ENCODE data around the gene PQBP1.
A peak's percentile ranks its signal among the peaks of the same experiment; 100 is the strongest.

Gene PQBP1

DNA sequence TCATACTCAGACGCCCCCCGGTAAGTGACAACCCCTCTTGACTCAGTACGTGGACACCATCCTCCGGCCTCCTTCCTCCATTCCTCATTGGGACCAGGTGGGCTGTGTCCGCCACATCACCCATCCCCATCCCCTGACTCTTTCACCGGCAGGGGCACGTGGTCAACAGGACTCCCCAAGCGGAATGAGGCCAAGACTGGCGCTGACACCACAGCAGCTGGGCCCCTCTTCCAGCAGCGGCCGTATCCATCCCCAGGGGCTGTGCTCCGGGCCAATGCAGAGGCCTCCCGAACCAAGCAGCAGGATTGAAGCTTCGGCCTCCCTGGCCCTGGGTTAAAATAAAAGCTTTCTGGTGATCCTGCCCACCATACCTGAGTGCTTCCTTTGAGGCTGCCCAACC is 5.0 kb downstream of the PQBP1 start:
- DNase-seq: no peak

GRCh38 chrX:48903290-48903689 is 5.6 kb downstream of the PQBP1 start:
- no peak for DNase-seq

GRCh38 chrX:48904180-48904579 is 6.5 kb downstream of the PQBP1 start:
- no peak for DNase-seq

DNA sequence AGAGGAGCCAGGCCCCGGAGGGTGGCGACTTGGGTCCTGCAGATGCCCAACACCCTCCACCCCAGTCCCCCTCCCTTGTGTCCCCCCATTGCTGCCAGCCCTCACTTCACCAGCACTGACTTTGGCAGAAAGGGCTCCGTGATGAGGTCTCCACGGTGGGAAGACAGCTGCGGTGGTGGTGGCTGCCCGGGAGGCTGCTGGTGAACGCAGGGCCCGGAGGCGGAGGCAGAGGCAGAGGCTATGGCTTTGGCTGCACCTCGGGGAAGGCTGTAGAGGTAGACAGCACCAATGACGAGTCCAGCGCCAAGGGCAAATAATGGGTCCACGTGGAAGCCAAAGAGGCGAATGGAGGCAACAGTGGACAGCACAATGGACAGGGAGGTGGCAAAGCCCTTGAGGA is 6.9 kb downstream of the PQBP1 start:
- no peak for DNase-seq

- no peak for DNase-seq
Observed at GRCh38 chrX:48905090-48905790, 7.5 kb downstream of the PQBP1 start.

- no peak for DNase-seq
Observed at GRCh38 chrX:48908600-48908999, 10.9 kb downstream of the PQBP1 start.

GRCh38 chrX:48909703-48910294 is 12.1 kb downstream of the PQBP1 start:
- DNase-seq: no peak

DNA sequence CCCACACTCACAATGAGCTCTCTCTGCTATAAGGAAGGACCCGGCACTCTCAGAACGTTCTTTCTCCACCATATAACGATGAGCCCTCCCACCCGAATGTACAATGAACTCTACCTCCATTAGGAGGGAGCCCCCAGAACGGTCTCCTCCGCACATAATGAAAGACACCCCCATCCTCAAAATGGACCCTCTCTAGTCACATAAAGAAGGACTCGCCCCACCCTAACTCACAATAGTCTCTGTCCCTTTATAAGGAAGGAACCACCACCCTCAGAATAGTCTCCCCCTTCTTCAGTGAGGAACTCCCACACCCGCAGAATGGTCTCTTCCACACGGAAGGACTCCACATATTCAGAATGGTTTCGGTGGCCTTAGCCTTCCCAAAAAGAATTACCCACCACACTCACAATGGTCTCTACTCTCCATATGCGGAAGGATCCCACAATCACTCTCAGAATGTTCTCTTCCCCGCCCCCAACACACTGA is 13.2 kb downstream of the PQBP1 start:
- no peak for DNase-seq

GRCh38 chrX:48911412-48912182 is 13.9 kb downstream of the PQBP1 start, which contains the start of gene SLC35A2:
SLC35A2 (minus strand) TSS chrX:48911646; CDS start chrX:48911636, 10 bp downstream.
- DNase-seq: peak; percentile 84

DNA sequence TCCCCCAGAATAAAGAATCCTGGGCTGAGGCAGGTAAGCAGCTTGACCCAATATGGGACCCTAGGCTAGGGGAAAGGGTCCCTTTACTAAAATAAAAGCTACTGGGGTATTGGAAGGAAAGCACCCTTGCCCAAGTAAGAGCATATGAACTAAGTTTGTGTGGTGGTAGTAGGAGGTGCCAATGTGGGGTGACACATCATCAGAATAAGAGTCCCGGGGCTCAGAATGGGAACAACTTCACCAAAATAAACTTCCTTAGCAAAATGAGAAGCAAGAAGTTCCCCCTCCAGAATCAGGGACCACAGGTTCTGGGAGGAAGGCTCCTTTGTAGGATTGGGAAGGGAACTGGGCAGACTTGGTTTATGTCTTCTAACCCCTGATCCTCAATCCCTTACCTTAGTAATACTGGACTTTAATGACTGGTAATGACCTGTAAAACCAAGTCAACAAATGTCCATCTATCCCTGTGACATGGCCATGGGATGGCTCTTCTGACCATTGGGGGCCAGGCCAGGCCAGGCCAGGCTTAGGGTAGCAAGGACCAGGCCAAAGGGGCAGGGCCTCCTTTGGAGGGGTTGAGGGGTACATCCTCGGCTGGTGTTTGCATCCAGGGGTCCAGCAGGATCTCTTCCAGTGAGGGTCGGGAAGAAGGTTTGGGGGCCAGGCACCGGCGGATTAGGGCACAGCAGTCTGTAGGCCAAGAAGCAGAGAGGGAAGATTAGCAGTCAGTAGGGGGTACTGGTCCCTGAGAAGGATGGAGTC is 16.1 kb downstream of the PQBP1 start:
- no peak for DNase-seq

DNA sequence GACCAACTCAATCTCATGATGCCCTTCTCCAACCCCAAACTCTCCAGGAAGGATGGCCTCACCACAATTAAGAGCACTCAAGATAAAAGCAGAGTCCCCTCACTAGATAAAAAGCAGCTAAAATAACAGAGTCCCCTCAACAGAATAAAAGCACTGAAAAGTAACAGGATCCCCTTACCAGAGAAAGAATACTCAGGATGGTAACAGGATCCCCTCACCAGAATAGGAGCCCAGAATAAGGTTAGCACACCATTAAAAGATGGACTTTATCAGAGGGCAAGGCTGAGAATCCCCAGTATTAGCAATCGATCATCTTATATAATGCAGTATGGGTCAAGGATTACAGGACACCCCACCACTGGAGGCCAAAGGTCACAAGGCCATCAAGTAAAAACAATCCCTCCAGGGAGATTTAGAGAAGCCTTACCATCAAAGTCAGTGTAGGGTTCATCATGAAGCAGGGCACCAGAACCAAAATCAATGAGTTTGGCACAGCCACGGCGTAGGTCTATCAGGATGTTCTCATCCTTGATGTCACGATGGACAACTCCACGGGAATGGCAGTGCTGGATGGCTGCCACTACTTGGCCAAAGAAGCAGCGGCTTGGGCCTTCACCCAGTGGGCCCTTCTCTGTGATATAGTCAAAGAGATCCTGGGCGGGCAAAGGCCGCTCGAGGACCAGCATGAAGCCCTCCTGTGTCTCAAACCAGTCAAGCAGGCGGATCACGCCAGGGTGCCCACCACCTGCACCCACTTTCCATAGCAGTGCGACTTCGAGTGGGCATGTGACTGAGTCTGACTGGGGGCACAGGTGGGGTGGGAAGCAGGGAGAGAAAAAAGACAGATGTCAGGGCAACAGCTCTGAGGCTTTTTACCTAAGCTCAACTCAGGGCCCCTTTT is 17.1 kb downstream of the PQBP1 start:
- no peak for DNase-seq

- DNase-seq: peak; percentile 91
Observed at GRCh38 chrX:48917139-48918001, 19.6 kb downstream of the PQBP1 start.

GRCh38 chrX:48918301-48918642 is 20.5 kb downstream of the PQBP1 start:
- no peak for DNase-seq

DNA sequence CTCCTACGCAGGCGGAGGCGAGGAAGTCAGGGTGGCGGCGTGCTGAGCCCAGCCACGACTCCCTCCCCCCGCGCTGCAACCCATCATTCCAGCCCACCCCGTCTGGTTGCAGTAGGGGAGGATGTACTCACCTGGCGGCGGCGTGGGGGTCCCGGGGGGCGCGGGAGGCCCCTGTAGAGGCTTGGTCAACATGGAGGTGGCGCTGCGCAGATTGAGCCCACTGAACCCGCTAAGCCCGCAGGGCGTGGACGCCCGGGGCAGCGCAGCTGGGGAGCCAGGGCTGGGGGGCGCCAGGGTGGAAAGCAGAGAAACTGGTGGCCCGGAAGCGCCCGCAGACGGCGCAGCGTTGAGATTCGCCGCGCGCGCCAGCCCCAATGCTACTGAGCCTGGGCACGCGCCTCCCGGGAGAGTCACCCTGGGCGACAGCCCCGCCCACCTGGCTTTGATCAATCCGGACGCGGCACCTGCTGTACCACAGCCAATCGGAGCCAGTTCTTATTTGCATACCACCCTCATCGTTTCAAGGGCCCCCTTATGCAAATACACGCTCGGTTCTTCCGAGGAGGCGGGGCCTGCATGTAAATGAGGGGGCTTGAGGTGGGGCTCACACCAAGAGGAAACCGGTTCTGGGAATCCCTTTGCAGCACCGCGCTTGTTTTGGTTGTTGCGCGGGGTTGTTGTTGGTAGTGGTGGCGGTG is 21.1 kb downstream of the PQBP1 start, which contains the start of gene PIM2:
Gene PIM2, minus strand, starts transcription at position 382 of the 698 bp plus-strand sequence. Its CDS starts 190 bp downstream, at position 192.
- peak; percentile 97 for DNase-seq

DNA sequence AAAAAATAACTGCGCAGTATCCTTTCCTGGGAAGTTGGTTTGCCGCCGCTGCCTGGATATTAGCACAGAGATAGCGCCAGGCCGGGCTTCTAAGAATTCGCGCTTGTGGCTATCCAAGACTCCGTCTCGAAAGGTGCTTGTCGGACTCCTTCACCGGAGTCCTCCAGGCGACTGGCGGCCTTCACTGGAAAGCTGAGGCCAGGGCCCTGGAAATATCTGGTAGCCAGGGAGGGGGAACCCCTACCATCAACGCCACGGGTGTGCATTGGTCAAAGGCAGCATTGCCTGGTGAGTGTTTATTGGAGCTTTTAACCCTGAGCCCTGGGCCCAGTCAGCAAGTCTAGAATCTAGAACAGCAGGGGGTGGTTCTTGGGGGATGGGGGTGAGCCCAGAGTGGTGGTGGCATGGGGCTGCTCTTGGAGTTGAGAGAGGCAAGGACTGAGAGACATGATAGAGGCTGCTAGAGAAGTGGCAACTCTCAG is 21.7 kb downstream of the PQBP1 start:
- peak; percentile 49 for DNase-seq

GRCh38 chrX:48919947-48920717 is 22.4 kb downstream of the PQBP1 start:
- peak; percentile 63 for DNase-seq

GRCh38 chrX:48920718-48921104 is 23.0 kb downstream of the PQBP1 start:
- DNase-seq: no peak

- DNase-seq: no peak
Observed at GRCh38 chrX:48923771-48924170, 26.0 kb downstream of the PQBP1 start.

- no peak for DNase-seq
Observed at GRCh38 chrX:48924270-48924669, 26.5 kb downstream of the PQBP1 start.
